GM18520 (cell line): ENCODE data around the gene CNTNAP5.

Experiments used
- ATAC-seq: cut with Tn5 transposase; IDR thresholded peaks from one replicate; pipeline ENCODE4 v1.9.1; 2021; ENCODE audit not compliant: unreplicated experiment

CNTNAP5 gene

GRCh38 chr2:124535816-124536215 is 510.7 kb downstream of the CNTNAP5 start:
- no peak for ATAC-seq

DNA sequence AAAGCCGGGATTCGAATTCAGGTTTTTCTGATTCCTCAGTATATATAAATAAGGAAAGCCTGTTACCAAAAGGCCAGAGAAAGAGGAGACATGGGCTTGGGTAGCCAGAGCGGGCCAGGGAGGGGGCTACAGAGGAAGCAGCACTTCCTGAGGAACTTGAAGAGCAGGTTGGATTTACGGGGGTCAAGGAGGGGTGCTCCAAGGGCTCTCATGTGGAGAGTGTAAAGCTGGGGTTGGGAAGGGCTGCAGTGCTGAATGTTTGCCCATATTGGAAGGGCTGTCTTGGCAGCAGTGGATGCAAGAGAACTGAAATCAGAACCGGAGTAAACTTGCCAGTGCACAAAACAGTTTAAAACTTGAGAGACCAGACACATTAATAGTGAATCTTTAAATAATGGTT is 511.5 kb downstream of the CNTNAP5 start:
- ATAC-seq: no peak

DNA sequence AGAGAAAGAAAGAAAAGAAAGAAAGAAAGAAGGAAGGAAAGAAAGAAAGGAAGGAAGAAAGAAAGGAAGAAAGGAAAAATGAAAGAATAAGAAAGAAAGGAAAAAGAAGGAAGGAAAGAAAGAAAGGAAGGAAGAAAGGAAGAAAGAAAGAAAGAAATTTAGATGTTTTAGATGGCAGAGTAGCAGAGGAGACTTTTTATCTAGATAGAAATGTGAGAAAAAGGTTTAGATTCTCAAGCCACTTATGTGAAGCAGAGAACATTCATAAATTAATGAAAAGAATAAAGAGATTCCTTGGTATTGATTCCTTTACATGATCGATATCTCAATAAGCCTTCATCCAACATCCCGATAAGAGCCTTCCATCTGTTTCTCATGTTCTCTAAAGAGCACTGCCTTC is 513.5 kb downstream of the CNTNAP5 start:
- no peak for ATAC-seq

- no peak for ATAC-seq
These were observed 515.7 kb downstream of the CNTNAP5 start for GRCh38 chr2:124540805-124541204.

DNA sequence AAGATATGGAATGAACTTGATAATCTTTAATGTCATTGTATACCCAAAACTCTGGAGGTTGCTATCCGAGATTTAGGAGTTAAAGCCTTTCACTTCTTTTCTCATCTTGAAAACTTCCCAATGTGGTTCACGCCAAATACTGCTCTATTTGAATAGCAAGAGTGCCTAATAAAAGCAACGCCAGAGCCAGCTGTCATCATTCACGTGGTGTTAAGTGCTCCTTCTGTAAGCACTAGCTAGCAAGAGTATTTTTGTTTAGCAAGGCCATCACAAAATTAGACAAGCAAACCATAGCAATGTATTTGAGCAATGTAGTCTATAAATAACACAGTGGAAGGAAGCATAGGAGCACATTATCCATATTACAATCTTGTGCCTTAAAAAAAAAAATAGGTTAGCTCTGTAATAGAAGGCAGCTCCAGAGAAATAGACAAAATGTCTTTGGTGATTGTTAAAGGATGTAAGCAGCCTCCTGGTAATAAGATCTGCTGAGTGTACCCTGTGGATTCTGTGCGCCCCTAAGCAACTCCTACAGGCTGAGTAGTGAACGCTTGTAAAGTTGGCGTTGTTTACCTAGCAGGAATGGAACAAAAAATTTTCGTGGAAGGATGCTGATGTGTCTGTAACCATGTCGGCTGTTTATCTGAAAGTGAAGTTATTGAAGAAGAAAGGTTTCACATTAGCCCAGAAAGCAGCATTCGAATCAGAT is 518.0 kb downstream of the CNTNAP5 start:
- no peak for ATAC-seq

DNA sequence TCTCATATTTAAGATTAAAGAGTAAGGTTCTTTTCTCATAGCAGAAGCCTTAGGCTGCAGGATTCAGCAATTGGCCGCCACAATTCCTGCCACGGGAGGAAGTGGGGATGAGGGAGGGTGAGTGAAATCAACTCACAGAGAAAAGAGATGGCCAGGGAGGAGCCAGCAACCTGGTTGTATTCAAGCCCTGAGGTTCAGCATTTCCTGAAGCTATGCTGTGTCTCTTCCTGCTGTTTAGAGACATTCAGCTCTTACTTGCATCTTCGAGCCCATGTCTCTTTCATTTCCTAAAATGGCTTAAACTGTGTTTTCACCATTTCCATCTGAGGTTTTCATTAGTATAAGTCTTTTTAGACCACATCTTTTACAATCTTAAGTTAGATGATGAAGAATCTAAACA is 522.6 kb downstream of the CNTNAP5 start:
- ATAC-seq: no peak

DNA sequence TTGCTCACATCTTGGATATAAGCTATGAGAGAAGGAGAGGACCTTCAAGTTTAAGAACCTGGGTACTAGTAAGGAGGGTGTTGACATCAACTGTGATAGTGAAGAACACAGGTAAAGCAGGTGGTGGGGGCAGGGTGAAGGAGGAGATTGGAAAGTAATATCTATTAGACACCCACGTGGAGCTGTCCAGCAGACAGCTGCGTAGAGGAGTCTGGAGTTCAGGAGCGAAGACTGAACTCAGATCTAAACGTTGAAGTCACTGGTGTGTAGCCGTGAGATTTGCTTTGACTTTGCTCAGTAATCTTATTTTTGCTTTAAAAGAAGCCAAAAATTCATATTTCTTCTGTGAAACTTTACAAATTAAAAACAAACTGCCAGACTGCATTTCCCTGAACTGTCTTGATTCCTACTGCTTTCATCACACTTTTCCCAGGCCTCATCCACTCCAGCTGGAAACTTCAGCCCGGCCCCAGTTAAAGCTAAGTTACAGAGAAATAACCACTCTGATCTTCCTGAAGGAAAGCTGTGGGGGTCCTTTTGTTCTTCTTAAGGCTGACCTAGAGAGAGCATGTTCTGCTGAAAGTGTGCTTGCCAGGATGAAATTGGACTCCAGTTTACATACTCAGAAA is 533.3 kb downstream of the CNTNAP5 start:
- ATAC-seq: no peak

DNA sequence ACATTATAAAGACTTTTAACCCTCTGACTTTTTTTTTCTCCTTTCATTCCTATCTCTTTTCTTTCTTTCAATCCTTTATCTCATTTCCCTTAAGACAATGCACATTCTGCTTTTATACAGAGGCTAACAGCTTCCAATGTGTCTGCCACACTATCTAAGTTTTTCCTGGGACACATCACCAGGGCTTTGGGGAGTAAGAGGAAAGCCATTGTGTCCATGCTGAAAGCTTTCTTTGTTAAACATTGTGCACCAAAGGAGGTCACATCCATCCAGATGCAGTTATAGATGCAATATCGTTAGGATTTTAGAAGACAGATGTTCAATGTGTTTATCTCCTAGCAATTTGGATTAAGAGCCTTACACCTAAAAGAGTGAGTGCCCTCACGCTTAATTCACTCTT is 534.1 kb downstream of the CNTNAP5 start:
- no peak for ATAC-seq

DNA sequence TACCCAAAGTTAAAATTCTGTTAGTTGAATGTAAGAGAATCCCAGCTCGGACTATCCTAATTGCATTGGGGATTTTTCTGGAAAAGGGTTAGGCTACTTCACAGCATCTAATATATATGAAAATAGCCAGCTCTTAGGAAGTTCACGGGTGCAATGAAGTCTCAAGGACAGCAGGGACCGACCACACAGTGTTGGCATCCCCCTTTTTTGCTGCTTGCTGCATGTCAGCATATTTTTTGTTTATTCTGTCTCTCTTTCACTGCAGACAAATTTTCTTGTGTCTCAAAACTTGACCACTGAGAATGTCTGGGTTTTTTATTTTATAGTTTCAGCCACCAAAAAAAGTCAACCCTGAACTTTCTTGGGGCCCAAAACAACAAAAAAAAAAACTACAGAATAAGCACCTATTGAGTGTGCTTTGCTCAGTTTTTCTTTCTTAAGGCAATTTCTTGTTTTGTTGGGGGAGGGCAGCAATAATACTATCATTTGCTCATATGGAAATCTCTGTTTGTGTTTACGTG is 535.6 kb downstream of the CNTNAP5 start:
- no peak for ATAC-seq

- no peak for ATAC-seq
These were observed 536.4 kb downstream of the CNTNAP5 start for GRCh38 chr2:124561486-124561885.

- no peak for ATAC-seq
These were observed 538.3 kb downstream of the CNTNAP5 start for GRCh38 chr2:124563426-124563825.

DNA sequence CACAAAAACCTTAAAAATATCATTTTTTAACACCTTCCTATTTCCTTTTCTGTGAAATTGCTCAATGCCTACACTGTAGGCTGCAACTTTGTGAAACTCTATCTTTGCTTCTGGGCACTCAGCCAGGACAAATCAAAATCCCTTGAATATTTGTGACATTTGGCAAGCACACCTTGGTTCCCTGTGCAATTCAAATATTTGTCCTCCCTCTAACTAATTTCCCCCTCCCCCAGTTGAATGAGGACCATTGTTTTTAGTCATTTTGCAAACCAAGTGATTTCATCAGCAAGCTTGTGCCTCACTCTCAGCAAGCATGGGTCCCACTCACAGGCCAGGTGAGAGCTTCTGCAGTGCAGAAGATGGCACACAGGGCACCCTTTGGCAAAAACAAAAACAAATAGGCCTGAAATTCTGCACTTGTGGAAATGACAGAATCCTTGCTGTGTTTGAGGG is 541.5 kb downstream of the CNTNAP5 start:
- no peak for ATAC-seq

GRCh38 chr2:124570872-124571271 is 545.8 kb downstream of the CNTNAP5 start:
- no peak for ATAC-seq

DNA sequence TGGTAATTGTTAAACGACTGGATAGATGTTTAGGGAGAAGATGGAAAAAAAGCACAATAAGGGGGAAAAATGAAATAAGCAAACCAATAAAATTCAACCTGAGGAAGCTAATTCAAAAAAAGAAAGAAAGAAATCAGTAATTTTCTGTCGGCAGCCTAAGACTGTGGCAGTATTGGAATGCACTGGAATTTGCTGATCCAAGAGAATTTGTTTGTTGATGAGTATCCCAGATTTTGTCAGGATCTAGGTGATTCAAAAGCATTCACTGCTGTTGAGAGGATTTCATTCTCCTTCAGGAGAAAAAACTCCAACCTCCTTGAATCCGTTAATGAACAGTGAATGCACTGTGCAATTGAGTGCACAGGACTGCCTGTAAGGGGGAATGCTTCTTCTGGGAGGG is 546.7 kb downstream of the CNTNAP5 start:
- ATAC-seq: no peak

DNA sequence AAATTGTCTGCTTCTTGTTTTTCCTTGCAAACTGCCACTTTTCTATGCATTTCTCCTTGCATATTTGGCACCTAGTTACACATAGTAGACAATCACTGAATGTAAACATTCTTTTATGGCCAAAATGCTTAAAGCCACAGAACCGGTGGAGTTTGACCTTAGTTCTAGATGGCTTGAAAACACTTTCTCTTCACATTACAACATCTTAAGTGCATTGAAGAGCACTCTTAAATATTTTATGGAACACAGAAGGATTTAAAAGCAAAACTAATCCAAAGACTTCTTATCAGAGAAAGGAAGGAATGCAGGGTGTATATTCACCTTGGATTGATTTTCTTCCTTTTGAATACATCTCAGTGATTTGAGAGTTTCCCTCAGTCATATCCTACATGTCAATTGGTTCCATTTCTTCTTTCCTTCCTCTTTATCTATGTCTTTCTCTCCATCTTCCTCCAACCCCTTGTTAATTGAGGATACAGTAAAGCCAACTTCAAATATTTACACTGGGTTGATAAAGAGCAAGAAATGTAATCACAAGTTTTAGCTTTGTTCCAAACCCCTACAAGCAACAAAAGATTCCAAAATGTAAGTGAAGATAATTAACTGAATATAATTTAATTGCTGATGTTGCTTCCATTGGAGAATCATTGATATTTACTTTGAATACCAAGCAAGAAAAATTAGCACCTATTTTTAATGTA is 548.0 kb downstream of the CNTNAP5 start:
- ATAC-seq: no peak

DNA sequence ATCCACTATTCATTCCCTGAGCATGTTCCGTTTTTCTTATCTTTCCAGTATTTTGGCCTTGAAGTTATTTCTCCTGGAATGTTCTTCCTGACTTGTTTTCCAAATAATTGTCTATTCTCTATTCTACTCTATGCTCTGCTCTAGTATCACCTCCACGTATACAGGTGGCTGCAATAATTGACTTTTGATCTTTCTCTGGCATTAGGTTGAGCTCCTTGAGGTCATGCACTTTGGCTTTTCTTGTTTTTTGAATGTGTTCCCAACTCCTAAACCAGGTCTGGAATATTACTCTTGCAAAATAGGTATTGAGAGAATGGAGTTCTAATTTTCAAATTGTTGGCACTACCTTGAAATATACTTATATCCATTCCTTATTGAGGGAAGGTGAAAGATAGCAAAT is 550.4 kb downstream of the CNTNAP5 start:
- no peak for ATAC-seq

GRCh38 chr2:124580263-124580662 is 555.2 kb downstream of the CNTNAP5 start:
- ATAC-seq: no peak

DNA sequence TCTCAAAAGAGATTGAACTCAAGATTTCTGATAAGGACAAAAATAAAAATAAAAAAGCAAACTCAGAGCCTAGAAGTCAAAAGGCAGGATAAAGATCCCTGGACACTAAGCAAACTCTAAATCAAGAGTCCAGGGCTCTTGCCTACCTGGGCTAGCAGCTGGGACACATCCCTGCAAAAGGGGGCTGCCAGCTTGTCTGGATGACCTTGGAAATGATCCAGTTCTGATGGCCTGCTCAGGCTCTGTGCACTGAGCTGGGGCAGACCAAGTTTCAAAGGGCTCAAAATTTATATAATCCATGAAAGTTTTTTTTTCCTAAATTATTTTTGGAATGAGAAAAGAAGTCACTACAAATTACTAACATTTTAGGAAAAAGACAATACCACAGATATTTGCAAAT is 557.3 kb downstream of the CNTNAP5 start:
- no peak for ATAC-seq

- no peak for ATAC-seq
These were observed 559.5 kb downstream of the CNTNAP5 start for GRCh38 chr2:124584615-124585014.

- no peak for ATAC-seq
These were observed 560.2 kb downstream of the CNTNAP5 start for GRCh38 chr2:124585277-124585676.

- ATAC-seq: no peak
These were observed 561.1 kb downstream of the CNTNAP5 start for GRCh38 chr2:124586210-124586609.

- no peak for ATAC-seq
These were observed 561.7 kb downstream of the CNTNAP5 start for GRCh38 chr2:124586835-124587234.
